Measurements from ENCODE around the gene ATXN7L3B.

GRCh38 chr12:74490390-74491064 lies 47.1 kb upstream of the ATXN7L3B start:
- TF ChIP-seq CTCF (conservative IDR thresholded peaks at IDR 0.05; ENCODE audit: low read length): no peak
- no peak for TF ChIP-seq EZH2phosphoT487 (IDR thresholded peaks at IDR 0.05; ENCODE audit: borderline replicate concordance, low read depth, low read length)
